Limb (tissue), 2 donors: Measurements from ENCODE around the gene MAVS.
"Not testable (repeated sequence)": the region's sequence is repeated elsewhere in the genome, so short reads cannot be mapped to it uniquely, and the experiment has no call there.

Experiments used
- DNase-seq, 2 donors: peaks; one replicate each; pipeline ENCODE4 v3.0.0-alpha.2; 2016; ENCODE audit errors: extremely low spot score in 2 of 2

The MAVS gene

GRCh38 chr20:3885715-3886114 is 39.1 kb downstream of the MAVS start:
- DNase-seq, result no peak

- no peak for DNase-seq
Observed at GRCh38 chr20:3887876-3888620, 41.4 kb downstream of the MAVS start.

GRCh38 chr20:3888622-3889488 is 42.2 kb downstream of the MAVS start, which contains the start of gene PANK2:
PANK2 (plus strand) TSS chr20:3889387.
- peak; percentile 98 to 99 for DNase-seq

- DNase-seq, result peak in 1 of 2 donors; percentile 72
Observed at GRCh38 chr20:3889489-3890397, 43.1 kb downstream of the MAVS start.

GRCh38 chr20:3890398-3890751 is 43.7 kb downstream of the MAVS start:
- peak in 1 of 2 donors; percentile 33 for DNase-seq

GRCh38 chr20:3890999-3891929 is 44.6 kb downstream of the MAVS start:
- DNase-seq, result no peak

GRCh38 chr20:3894796-3895195 is 48.2 kb downstream of the MAVS start:
- DNase-seq, result no peak

GRCh38 chr20:3896302-3896701 is 49.7 kb downstream of the MAVS start:
- no peak for DNase-seq

- no peak for DNase-seq
Observed at GRCh38 chr20:3896853-3897583, 50.4 kb downstream of the MAVS start.

GRCh38 chr20:3898181-3898580 is 51.5 kb downstream of the MAVS start:
- not testable (repeated sequence) for DNase-seq

- no peak for DNase-seq
Observed at GRCh38 chr20:3898639-3899038, 52.0 kb downstream of the MAVS start.

- no peak for DNase-seq
Observed at GRCh38 chr20:3900187-3900604, 53.6 kb downstream of the MAVS start.

GRCh38 chr20:3901028-3901705 is 54.5 kb downstream of the MAVS start:
- DNase-seq, result no peak

GRCh38 chr20:3901706-3902440 is 55.2 kb downstream of the MAVS start:
- DNase-seq, result no peak

- DNase-seq, result no peak
Observed at GRCh38 chr20:3902446-3902845, 55.8 kb downstream of the MAVS start.

GRCh38 chr20:3904224-3904623 is 57.6 kb downstream of the MAVS start:
- no peak for DNase-seq

GRCh38 chr20:3904857-3905256 is 58.2 kb downstream of the MAVS start:
- DNase-seq, result no peak
